Heart right ventricle (tissue), 16 donors: ENCODE results near the gene TSC22D4. TPM values are rescaled to one million over a fixed set of nuclear protein-coding genes. Genes with fewer than 3 reads are reported as not detected.
"Not testable (repeated sequence)": the region's sequence is repeated elsewhere in the genome, so short reads cannot be mapped to it uniquely, and the experiment has no call there.

ENCODE experiments used
- ATAC-seq, 8 donors: fragments of 200-7000 bp; cut with Tn5 transposase; one replicate each; pipeline ENCODE4 v1.9.1; 2020; ENCODE audit warnings: mild to moderate bottlenecking in 8 of 8, moderate library complexity in 8 of 8, moderate number of reproducible peaks in 1 of 8
- DNase-seq, 2 donors: peaks; one replicate each; pipeline ENCODE4 v3.0.0-alpha.2; 2020
- H3K27ac ChIP-seq, 10 donors: fragments of 200-600 bp; sonication (generic) in 2 of 10; one replicate each; pipeline versions ENCODE4 v1.5.0 to v1.8.0; 2020 to 2022; ENCODE audit warnings: mild to moderate bottlenecking in 3 of 10
- H3K27me3 ChIP-seq, 7 donors: fragments of 200-600 bp; one replicate each; pipeline ENCODE4 v1.8.0; 2021 to 2022; ENCODE audit warnings: mild to moderate bottlenecking in 2 of 7
- H3K36me3 ChIP-seq, 9 donors: fragments of 200-600 bp; sonication (generic) in 1 of 9; one replicate each; pipeline versions ENCODE4 v1.5.0 to v1.8.0; 2020 to 2022; ENCODE audit warnings: mild to moderate bottlenecking in 2 of 9
- H3K4me1 ChIP-seq, 9 donors: fragments of 200-600 bp; sonication (generic) in 1 of 9; one replicate each; pipeline versions ENCODE4 v1.5.0 to v1.8.0; 2020 to 2022; ENCODE audit warnings: mild to moderate bottlenecking in 4 of 9
- H3K4me3 ChIP-seq, 10 donors: fragments of 200-600 bp; sonication (generic) in 2 of 10; one replicate each; pipeline versions ENCODE4 v1.5.0 to v1.8.0; 2020 to 2022; ENCODE audit warnings: mild to moderate bottlenecking in 7 of 10, moderate library complexity in 2 of 10
- H3K9me3 ChIP-seq, 11 donors: fragments of 200-600 bp in 10 of 11; sonication (generic) in 2 of 11; one replicate each; pipeline versions ENCODE4 v1.5.0 to v1.8.0; 2013 to 2022; ENCODE audit warnings: mild to moderate bottlenecking in 2 of 11, control low read depth in 1 of 11, moderate library complexity in 1 of 11
- WGBS, 2 donors: extraction: QIAGEN DNeasy Blood & Tissue Kit; methylation state at CpG; one replicate each; pipeline ENCODE4 v1.1.7; 2013; ENCODE audit warnings: inconsistent platforms in 1 of 2; 5-methylcytosine and 5-hydroxymethylcytosine counted together
- intact Hi-C, 10 donors: fragments of 100-400 bp; cut with DNase I; formaldehyde crosslinking; loops; one replicate each; pipeline versions ENCODE4 v1.11.1 to v1.14.2; 2022
- long read RNA-seq, 3 donors: library from polyadenylated mRNA; unstranded; transcript quantifications; one replicate each; pipeline ENCODE4 v2.0.0, GENCODE V29; 2020 to 2021
- polyA plus RNA-seq, 2 donors: library from polyadenylated mRNA; stranded (reverse); fragments of 200-250 nt; gene quantifications; one replicate each; pipeline ENCODE4 v1.2.3, GENCODE V29; 2013
- total RNA-seq, 10 donors: library from RNA; stranded (reverse); fragmentation: NEBNext Ultra II Directional in 3 of 10; extraction: Animal tissue kit (Norgen Biotek cat#: 25700) in 3 of 10; gene quantifications; one replicate each; pipeline versions ENCODE4 v1.2.1 to v1.2.4, GENCODE V29; 2021 to 2023
- TF ChIP-seq, protein P1 (sequence below), 9 donors: fragments of 200-600 bp; sonication (generic) in 2 of 9; IDR thresholded peaks; one replicate each; pipeline versions ENCODE4 v1.5.0 to v1.8.0; 2021 to 2022; ENCODE audit warnings: antibody characterized with exemption in 9 of 9, mild to moderate bottlenecking in 5 of 9, moderate library complexity in 1 of 9
- donor health status: Arrhythmogenic right ventricular cardiomyopathy.
- donor health status: ischemic (EF 13 %, LVEDD 7.1; RV severe dilation, severe dysfunction).
- donor health status: healthy with polysubstance abuse.
- donor health status: DM: no; HTN: yes; CAD: no.
- donor health status: DM: no; HTN: no; CAD: no.
- donor health status: ischemic (EF 25% LVEDD 6.9; RV normal size, moderate dysfunction).
- donor health status: ischemic (EF 25% LVEDD 5.7; RV mildly dilated, moderate dysfunction).
- donor health status: healthy.
- donor health status: DM: yes; HTN: yes; CAD: no.
- donor health status: Ischemic cardiomyopathy.
- donor health status: ischemic (EF 35%, LVEDD 5.7; RV mildly dilated, moderate dysfunction).
- donor health status: nonischemic (EF 11% LVEDD 7.7; RV severe dilation, severe dysfunction).
- donor health status: DM: yes; HTN: yes; CAD: no.
- donor health status: PGD.
- donor health status: ischemic (EF 29% LVEDD 5.4; RV normal size, mild dysfunction).
- donor health status: nonischemic (EF 23%, LVEDD 6.1; RV moderate dilation, normal function).

TSC22D4 gene
- total RNA-seq (10 to 100 TPM; 36.0 to 72.3 (median 46.7) TPM), polyA plus RNA-seq (10 to 100 TPM; 46.0 to 53.7 TPM)
- long read RNA-seq, donor 1, transcript TSC22D4-201 (5 exons, 2,383 nt): major isoform, 8 of 48 reads
- long read RNA-seq, donor 1, partial matches to known transcripts: 30 of 48 reads
- long read RNA-seq, donor 1, other reads (novel, unspliced or antisense): 6 of 48 reads
- long read RNA-seq, donor 2, transcript TSC22D4-201 (5 exons, 2,383 nt): major isoform, 12 of 36 reads
- long read RNA-seq, donor 2, partial matches to known transcripts: 18 of 36 reads
- long read RNA-seq, donor 2, other reads (novel, unspliced or antisense): 5 of 36 reads
- long read RNA-seq, donor 3, partial matches to known transcripts: 11 of 13 reads
- long read RNA-seq, donor 3, other reads (novel, unspliced or antisense): 1 of 13 reads

DNA sequence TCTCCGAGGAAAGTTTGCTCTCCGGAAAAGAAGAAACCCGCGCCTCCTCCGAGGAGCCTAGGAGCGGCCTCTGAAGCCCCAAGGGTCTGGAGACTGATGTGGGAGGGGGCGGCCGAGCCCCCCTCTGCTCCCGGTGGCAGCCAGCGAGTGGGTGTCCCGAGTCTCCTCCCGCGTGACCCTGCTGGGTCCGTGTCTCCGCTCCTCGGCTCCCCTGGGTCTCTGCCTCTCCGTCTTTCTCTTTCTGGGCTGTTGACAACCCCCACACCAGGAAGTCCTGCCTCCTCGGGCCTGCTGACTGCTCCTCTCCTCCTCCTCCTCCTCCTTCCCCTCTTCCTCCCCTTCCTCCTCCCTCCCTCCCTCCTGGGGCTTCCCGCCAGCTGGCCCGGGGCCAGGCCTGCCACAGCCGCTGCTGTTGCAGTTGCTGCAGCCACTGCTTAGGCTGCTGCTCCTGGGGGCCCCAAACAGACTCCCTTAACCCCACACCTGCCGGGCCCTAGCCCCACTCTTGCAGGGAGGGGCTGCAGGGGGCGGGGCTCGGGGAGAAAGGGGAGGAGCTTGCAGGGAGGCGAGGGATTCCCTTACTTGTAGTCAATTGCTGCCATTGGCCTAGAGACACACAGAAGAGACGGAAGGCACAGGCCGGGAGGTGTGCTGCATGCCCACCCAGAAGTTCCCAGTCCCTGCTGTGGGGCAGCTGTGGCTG, at the start of gene TSC22D4:
Gene TSC22D4, minus strand, starts transcription at position 257 of the 703 bp plus-strand sequence. CDS start 1,176 bp downstream, outside the sequence.
- Histone ChIP-seq H3K36me3 (peaks cover 0 to 32% (median 3%) of the 10 kb centered on the region in 9 donors), H3K4me3 (peak within 1 kb of the TSS; percentile 74 to 100 (median 98)), H3K27ac (peak within 1 kb of the TSS; percentile 87 to 100 (median 96)), H3K9me3 (no peaks in the 10 kb centered on the region), H3K27me3 (no peaks in the 10 kb centered on the region), H3K4me1 (peaks cover 10 to 61% (median 50%) of the 10 kb centered on the region in 9 donors)
- DNase-seq (peak; percentile 95 to 97), ATAC-seq (peak; percentile 88 to 94 (median 92))
- intact Hi-C loops: loop anchor here in 6 of 10 donors (5.0 to 10.0 kb wide), 7 partner anchors 58 to 386 kb away; partner anchors contain the start of genes AGFG2 (in 1 of the 6), GIGYF1 (in 1 of the 6), GNB2 (in 1 of the 6) and SLC12A9 (in 1 of the 6)
- 0% methylated on average over 27 of the region's 27 CpGs for WGBS, 2 donors
- TF ChIP-seq, protein P1, sequence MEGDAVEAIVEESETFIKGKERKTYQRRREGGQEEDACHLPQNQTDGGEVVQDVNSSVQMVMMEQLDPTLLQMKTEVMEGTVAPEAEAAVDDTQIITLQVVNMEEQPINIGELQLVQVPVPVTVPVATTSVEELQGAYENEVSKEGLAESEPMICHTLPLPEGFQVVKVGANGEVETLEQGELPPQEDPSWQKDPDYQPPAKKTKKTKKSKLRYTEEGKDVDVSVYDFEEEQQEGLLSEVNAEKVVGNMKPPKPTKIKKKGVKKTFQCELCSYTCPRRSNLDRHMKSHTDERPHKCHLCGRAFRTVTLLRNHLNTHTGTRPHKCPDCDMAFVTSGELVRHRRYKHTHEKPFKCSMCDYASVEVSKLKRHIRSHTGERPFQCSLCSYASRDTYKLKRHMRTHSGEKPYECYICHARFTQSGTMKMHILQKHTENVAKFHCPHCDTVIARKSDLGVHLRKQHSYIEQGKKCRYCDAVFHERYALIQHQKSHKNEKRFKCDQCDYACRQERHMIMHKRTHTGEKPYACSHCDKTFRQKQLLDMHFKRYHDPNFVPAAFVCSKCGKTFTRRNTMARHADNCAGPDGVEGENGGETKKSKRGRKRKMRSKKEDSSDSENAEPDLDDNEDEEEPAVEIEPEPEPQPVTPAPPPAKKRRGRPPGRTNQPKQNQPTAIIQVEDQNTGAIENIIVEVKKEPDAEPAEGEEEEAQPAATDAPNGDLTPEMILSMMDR (IDR thresholded peaks at IDR 0.05): no peak

DNA sequence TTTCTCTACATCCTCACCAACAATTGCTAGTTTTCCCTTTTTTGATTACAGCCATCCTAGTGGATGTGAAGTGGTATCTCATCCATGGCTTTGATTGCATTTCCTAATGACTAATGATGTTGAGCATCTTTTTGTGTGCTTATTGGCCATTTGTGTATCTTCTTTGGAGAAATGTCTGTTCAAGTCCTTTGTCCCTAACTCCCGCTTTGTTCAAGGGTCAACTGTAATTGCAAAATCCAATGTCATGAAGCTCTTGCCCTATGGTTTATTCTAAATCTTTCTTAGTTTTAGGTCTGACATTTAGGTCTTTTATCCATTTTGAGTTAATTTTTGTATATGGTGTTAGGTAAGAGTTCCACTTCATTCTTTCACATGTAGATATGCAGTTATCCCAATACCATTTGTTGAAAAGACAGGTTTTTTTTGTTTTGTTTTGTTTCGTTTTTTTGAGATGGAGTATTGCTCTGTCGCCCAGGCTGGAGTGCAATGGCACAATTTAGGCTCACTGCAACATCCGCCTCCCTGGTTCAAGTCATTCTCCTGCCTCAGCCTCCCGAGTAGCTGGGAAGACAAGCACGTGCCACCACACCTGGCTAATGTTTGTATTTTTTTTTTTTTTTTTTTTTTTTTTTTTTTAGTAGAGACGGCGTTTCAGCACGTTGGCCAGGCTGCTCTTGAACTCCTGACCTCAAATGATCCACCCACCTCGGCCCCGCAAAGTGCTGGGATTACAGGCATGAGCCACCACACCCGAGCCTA, 49.3 kb upstream of the TSC22D4 start:
- DNase-seq, ATAC-seq, H3K4me3 ChIP-seq, H3K4me1 ChIP-seq, H3K27ac ChIP-seq, intact Hi-C loops, H3K36me3 ChIP-seq, H3K27me3 ChIP-seq, H3K9me3 ChIP-seq: not testable (repeated sequence)
- WGBS, 2 donors: 82 to 85% methylated on average over 12 of the region's 12 CpGs

DNA sequence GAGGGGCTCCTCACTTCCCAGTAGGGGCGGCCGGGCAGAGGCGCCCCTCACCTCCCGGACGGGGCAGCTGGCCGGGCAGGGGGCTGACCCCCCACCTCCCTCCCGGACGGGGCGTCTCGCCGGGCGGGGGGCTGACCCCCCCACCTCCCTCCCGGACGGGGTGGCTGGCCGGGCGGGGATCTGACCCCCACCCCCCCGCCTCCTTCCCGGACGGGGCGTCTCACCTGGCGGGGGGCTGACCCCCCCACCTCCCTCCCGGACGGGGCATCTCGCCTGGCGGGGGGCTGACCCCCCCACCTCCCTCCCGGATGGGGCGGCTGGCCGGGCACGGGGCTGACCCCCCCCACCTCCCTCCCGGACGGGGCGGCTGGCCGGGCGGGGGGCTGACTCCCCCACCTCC, 44.2 kb upstream of the TSC22D4 start:
- intact Hi-C loops, ATAC-seq, DNase-seq, H3K27ac ChIP-seq, H3K4me3 ChIP-seq, H3K36me3 ChIP-seq, H3K4me1 ChIP-seq, H3K27me3 ChIP-seq, H3K9me3 ChIP-seq: not testable (repeated sequence)
- WGBS, 2 donors: 95 to 96% methylated on average over 9 to 28 of the region's 34 CpGs

DNA sequence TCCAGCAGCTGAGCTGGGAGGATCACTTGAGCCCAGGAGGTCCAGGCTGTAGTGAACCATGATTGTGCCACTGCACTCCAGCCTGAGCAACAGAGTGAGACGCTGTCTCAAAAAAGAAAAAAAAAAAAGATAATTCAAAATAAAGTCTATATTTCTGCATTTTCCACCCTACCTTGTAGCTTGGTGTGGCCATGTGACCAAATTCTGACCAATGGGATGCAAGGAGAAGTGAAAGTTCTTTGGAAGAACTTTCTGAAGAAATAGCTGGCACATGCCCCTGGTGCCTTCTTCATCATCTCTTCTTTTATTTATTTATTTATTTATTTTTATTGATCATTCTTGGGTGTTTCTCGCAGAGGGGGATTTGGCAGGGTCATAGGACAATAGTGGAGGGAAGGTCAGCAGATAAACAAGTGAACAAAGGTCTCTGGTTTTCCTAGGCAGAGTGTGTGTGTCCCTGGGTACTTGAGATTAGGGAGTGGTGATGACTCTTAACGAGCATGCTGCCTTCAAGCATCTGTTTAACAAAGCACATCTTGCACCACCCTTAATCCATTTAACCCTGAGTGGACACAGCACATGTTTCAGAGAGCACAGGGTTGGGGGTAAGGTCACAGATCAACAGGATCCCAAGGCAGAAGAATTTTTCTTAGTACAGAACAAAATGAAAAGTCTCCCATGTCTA, 43.0 kb upstream of the TSC22D4 start:
- H3K27me3 ChIP-seq, DNase-seq, H3K27ac ChIP-seq, ATAC-seq, H3K4me1 ChIP-seq, H3K9me3 ChIP-seq, H3K36me3 ChIP-seq, H3K4me3 ChIP-seq, intact Hi-C loops: not testable (repeated sequence)
- 79 to 81% methylated on average over 2 of the region's 3 CpGs for WGBS, 2 donors

DNA sequence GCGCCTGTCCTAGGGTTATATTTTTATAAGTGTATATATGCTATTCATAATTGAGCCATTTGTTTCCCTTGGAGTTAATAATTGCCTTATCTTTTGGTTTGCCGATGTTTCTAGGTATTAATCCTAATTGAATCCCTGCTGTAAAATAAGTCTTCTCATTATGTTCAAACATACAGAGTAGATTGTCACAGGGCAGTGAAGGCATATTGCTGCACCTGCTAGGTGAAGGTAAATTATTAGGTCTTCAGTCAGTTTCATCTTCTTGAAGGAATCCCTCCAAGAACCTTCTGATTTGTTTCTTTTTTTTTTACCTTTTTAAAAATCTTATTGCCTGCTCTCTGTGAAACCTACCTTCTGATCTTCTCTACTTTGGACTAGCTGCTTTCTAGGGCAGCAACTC, 42.1 kb upstream of the TSC22D4 start:
- DNase-seq (no peak), ATAC-seq (no peak)
- peaks cover 0 to 9% (median 0%) of the 10 kb centered on the region in 9 donors for H3K4me1 ChIP-seq
- H3K36me3 ChIP-seq: no peaks in the 10 kb centered on the region
- no peaks in the 10 kb centered on the region for H3K27me3 ChIP-seq
- WGBS, 2 donors: 93% methylated on average over 2 of the region's 2 CpGs
- H3K27ac ChIP-seq: no peak overlapping the region
- H3K9me3 ChIP-seq: no peaks in the 10 kb centered on the region
- TF ChIP-seq, protein P1 (IDR thresholded peaks at IDR 0.05): no peak
- intact Hi-C loops: no loop called here
- H3K4me3 ChIP-seq: no peak overlapping the region
